ENCODE measurements around the gene SLC19A1.

The SLC19A1 gene

DNA sequence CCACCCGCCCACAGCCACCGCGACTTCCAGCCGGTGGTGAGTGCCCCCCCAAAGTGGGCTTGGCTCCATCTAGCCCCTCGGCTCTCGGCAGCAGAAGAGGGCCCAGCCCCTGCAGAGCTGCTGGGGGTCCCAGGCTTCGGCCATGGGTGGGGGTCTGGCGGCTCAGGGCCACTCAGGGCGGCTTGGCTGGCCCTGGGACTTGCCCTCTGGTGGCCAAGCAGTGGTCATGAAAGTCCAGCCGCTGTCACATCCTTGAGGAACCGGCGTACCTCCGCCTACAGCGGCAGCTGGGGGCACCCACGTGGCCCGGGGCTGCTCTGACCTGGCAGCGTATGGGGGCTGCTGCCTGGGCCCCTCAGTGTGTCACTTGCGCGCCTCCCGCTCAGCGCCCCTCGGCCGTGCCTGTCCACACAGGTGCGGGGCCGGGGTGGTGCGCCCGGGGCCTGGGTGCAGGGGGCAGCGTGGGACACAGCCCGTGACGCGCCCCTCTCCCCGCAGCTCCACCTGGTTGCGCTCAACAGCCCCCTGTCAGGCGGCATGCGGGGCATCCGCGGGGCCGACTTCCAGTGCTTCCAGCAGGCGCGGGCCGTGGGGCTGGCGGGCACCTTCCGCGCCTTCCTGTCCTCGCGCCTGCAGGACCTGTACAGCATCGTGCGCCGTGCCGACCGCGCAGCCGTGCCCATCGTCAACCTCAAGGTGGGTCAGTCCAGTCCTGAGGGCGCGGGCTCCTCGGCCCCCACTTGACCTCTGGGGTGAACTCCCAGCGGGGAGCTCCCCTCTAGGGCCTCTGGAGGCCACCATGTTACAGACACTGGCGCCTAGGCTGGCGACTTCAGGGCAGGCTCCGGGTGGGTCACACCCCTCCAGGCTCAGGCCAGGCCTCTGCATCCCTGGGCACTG lies 32.4 kb downstream of the SLC19A1 start:
- TF ChIP-seq CTCF (IDR thresholded peaks at IDR 0.05) = no peak

GRCh38 chr21:45508607-45509565 lies 33.4 kb downstream of the SLC19A1 start:
- TF ChIP-seq CTCF (IDR thresholded peaks at IDR 0.05) = no peak

DNA sequence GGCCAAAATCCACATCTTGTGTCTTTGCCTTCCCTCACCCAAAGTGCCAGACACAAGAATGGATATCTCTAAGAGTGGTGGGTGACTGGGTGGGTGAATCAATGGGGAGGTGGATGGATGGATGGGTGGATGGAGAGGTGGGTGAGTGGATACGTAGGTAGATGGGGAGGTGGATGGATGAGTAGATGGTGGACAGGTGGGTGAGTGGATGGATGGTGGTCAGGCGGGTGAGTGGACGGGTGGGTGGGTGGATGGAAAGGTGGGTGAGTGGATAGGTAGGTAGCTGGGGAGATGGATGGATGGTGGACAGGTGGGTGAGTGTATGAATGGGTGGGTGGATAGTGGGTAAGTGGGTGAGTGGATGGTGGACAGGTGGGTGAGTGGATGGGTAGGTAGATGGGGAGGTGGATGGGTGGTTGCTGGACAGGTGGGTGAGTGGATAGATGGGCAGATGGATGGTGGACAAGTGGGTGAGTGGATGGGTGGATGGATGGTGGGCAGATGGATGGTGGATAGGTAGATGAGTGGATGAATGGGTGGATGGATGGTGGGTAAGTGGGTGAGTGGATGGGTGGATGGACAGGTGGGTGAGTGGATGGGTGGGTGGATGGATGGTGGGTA lies 34.2 kb downstream of the SLC19A1 start:
- TF ChIP-seq CTCF (IDR thresholded peaks at IDR 0.05) = no peak

- no peak for TF ChIP-seq CTCF (IDR thresholded peaks at IDR 0.05)
These were observed 34.7 kb downstream of the SLC19A1 start for GRCh38 chr21:45507523-45507875.

DNA sequence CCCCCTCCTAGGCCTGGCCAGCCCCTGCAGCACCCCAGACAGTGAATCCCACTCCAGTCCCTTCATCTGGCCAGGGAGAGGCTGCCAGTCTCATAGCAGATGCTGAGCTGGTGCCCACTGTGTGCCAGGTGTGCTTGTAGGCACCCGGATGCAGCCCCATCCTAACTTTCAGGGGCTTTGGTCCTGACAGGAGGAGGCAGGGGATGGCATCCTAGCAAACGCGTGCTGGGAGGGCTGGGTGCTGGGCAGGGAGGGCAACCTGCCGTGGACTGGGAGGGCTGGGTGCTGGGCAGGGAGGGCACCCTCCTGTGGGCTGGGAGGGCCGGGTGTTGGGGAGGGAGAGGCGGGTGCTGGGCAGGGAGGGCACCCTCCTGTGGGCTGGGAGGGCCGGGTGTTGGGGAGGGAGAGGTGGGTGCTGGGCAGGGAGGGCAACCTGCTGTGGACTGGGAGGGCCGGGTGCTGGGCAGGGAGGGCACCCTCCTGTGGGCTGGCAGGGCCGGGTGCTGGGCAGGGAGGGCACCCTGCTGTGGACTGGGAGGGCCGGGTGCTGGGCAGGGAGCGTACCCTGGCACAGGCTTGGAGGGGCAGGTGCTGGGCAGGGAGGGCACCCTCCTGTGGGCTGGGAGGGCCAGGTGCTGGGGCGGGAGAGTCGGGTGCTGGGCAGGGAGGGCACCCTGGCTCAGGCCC lies 35.3 kb downstream of the SLC19A1 start:
- no peak for TF ChIP-seq CTCF (IDR thresholded peaks at IDR 0.05)

GRCh38 chr21:45506241-45506817 lies 35.9 kb downstream of the SLC19A1 start:
- TF ChIP-seq CTCF (IDR thresholded peaks at IDR 0.05) = no peak
